Measurements from ENCODE around the gene C19orf53. TPM values are rescaled to one million over a fixed set of nuclear protein-coding genes. Genes with fewer than 3 reads are reported as not detected.

The C19orf53 gene
- total and polyA plus RNA-seq, 2 donors (not counting 3 experiments of a cell fraction or from before 2014, with no cell fraction given) = 113 to 239 TPM

GRCh38 chr19:13803038-13803437, 28.8 kb downstream of the C19orf53 start:
- Histone ChIP-seq H3K4me2 (ENCODE audit: insufficient read depth, low read length) (no peak overlapping the region), H3K4me3 (replicated peaks in 1 of 3; ENCODE audit: insufficient read depth in 1 of 3, low read depth in 1 of 3, low read length in 3 of 3) (no peak overlapping the region), H2AFZ (ENCODE audit: low read depth, low read length) (no peak overlapping the region), H3K27me3 (ENCODE audit: control insufficient read depth in 2 of 2, insufficient read depth in 2 of 2, low read length in 2 of 2) (no peaks in the 10 kb centered on the region), H3K27ac (ENCODE audit: insufficient read depth, low read depth, low read length) (no peak overlapping the region), H3K9me1 (replicated peaks; ENCODE audit: control insufficient read depth, extremely low read depth, insufficient read depth, low read length) (no peaks in the 10 kb centered on the region), H3K9me3 (replicated peaks; ENCODE audit: control insufficient read depth, insufficient read depth, low read length) (no peaks in the 10 kb centered on the region), H3K9ac (replicated peaks; ENCODE audit: extremely low read depth, insufficient read depth, low read length) (no peak overlapping the region), H3K4me1 (ENCODE audit: control insufficient read depth, extremely low read depth, insufficient read depth, low read length) (no peaks in the 10 kb centered on the region), H3K36me3 (ENCODE audit: control insufficient read depth in 2 of 2, extremely low read depth in 1 of 2, insufficient read depth in 2 of 2, low read length in 2 of 2) (peaks cover 3 to 34% of the 10 kb centered on the region in 2 experiments), H3K79me2 (ENCODE audit: control insufficient read depth, insufficient read depth, low read length) (no peaks in the 10 kb centered on the region), H4K20me1 (replicated peaks; ENCODE audit: control insufficient read depth, extremely low read depth, insufficient read depth, low read length) (no peaks in the 10 kb centered on the region)
- DNase-seq (ENCODE audit: low read depth, low spot score) (no peak), FAIRE-seq (no peak)
- TF ChIP-seq MYC (IDR thresholded peaks at IDR 0.05; ENCODE audit: low read depth, low read length) (no peak), EZH2 (IDR thresholded peaks at IDR 0.05; ENCODE audit: borderline replicate concordance, low read depth, low read length, severe bottlenecking) (no peak), FOS (IDR thresholded peaks at IDR 0.05; ENCODE audit: borderline replicate concordance, insufficient read depth, low read length) (no peak), GATA2 (IDR thresholded peaks at IDR 0.05; ENCODE audit: insufficient read depth, insufficient read length, low read depth, low read length) (no peak), MAX (IDR thresholded peaks at IDR 0.05; ENCODE audit: insufficient read depth, insufficient read length) (no peak), JUN (IDR thresholded peaks at IDR 0.05; ENCODE audit: borderline replicate concordance, insufficient read depth, insufficient read length, low read depth) (no peak), POLR2A (IDR thresholded peaks at IDR 0.05; ENCODE audit: low read depth, low read length) (no peak), CTCF (IDR thresholded peaks at IDR 0.05; ENCODE audit: extremely low read depth in 1 of 2, insufficient read depth in 1 of 2, low read depth in 1 of 2, low read length in 2 of 2) (no peak), POLR2AphosphoS5 (IDR thresholded peaks at IDR 0.05; ENCODE audit: insufficient read depth, low read depth, low read length) (no peak)
- no TSS peak for BruUV-seq (replicated peaks)
- intact Hi-C loops (cut with micrococcal nuclease) = no loop called here
- dilution Hi-C loops (cut with MboI; ENCODE audit: extremely low pct_ligation_motif_present, low sequenced_read_pairs) = no loop called here
- CTCF ChIA-PET = interaction anchor here (1.2 to 1.7 kb wide), 2 partner anchors 19 to 59 kb away, joined by 4 read pairs; no protein-coding TSS in a partner anchor
- POLR2A ChIA-PET = no interaction called here
